GM18861 (cell line): Measurements from ENCODE around the gene BCR.

Experiments used
- ATAC-seq: cut with Tn5 transposase; IDR thresholded peaks from one replicate; pipeline ENCODE4 v1.9.1; 2021; ENCODE audit not compliant: unreplicated experiment

Gene BCR

GRCh38 chr22:23175817-23176644, 4.3 kb upstream of the BCR start:
- ATAC-seq = no peak

GRCh38 chr22:23176645-23177027, 3.7 kb upstream of the BCR start:
- no peak for ATAC-seq

- no peak for ATAC-seq
Observed at GRCh38 chr22:23177197-23177596, 3.1 kb upstream of the BCR start.

GRCh38 chr22:23178512-23179254, 1.6 kb upstream of the BCR start:
- ATAC-seq = no peak

- ATAC-seq = no peak
Observed at GRCh38 chr22:23179381-23180299, 669 bp upstream of the BCR start.

- no peak for ATAC-seq
Observed at GRCh38 chr22:23180893-23181720, 798 bp downstream of the BCR start.

- ATAC-seq = no peak
Observed at GRCh38 chr22:23181721-23182308, 1.5 kb downstream of the BCR start.

- ATAC-seq = no peak
Observed at GRCh38 chr22:23182309-23183060, 2.2 kb downstream of the BCR start.

- ATAC-seq = no peak
Observed at GRCh38 chr22:23183061-23183698, 2.9 kb downstream of the BCR start.

- no peak for ATAC-seq
Observed at GRCh38 chr22:23184100-23184763, 3.9 kb downstream of the BCR start.

- ATAC-seq = no peak
Observed at GRCh38 chr22:23184764-23185113, 4.4 kb downstream of the BCR start.

GRCh38 chr22:23187211-23187610, 6.9 kb downstream of the BCR start:
- ATAC-seq = no peak

- no peak for ATAC-seq
Observed at GRCh38 chr22:23187871-23188700, 7.8 kb downstream of the BCR start.

GRCh38 chr22:23190526-23190925, 10.2 kb downstream of the BCR start:
- no peak for ATAC-seq

GRCh38 chr22:23192133-23192532, 11.8 kb downstream of the BCR start:
- ATAC-seq = no peak

GRCh38 chr22:23192558-23192957, 12.2 kb downstream of the BCR start:
- no peak for ATAC-seq

- no peak for ATAC-seq
Observed at GRCh38 chr22:23193196-23193827, 13.0 kb downstream of the BCR start.
